Upper lobe of left lung (tissue), 4 donors: ENCODE data around the gene STAT5A.

Experiments
- POLR2A ChIP-seq, 4 donors: fragments of 450-650 bp; IDR thresholded peaks; one replicate each; pipeline ENCODE4 v1.5.1; 2016 to 2017; ENCODE audit warnings: antibody characterized with exemption in 4 of 4, mild to moderate bottlenecking in 2 of 4
- TF ChIP-seq, protein P1 (sequence below), 6 experiments: fragments of 450-650 bp in 4 of 6; fragments of 200-600 bp in 2 of 6; sonication (generic) in 2 of 6; IDR thresholded peaks; one replicate each; pipeline ENCODE4 v1.5.1; 2016 to 2019; ENCODE audit warnings: antibody characterized with exemption in 6 of 6

DNA sequence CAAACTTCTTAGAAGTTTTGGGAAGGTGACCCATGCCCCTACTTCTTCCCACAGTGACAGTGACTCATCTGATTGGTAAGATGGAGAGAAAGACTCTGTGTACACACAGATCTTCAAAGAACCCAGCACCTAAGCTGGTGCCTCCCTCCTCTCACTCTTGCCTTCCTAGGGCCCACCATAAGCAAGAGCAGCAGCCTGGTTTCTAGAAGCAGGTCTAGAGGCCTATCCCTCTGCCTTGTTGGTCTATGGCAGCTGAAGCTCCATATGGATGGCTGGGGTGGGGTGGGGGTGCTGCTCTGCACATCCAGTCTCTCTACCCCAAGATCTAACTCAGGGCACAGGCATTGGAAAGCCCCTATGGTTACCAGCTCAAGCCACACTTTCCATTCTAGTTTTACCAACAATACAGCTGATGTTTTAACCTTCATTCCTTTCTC is 52.4 kb downstream of the STAT5A start:
- TF ChIP-seq, protein P1, sequence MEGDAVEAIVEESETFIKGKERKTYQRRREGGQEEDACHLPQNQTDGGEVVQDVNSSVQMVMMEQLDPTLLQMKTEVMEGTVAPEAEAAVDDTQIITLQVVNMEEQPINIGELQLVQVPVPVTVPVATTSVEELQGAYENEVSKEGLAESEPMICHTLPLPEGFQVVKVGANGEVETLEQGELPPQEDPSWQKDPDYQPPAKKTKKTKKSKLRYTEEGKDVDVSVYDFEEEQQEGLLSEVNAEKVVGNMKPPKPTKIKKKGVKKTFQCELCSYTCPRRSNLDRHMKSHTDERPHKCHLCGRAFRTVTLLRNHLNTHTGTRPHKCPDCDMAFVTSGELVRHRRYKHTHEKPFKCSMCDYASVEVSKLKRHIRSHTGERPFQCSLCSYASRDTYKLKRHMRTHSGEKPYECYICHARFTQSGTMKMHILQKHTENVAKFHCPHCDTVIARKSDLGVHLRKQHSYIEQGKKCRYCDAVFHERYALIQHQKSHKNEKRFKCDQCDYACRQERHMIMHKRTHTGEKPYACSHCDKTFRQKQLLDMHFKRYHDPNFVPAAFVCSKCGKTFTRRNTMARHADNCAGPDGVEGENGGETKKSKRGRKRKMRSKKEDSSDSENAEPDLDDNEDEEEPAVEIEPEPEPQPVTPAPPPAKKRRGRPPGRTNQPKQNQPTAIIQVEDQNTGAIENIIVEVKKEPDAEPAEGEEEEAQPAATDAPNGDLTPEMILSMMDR (IDR thresholded peaks at IDR 0.05): no peak
- TF ChIP-seq POLR2A (IDR thresholded peaks at IDR 0.05): no peak
